ENCODE measurements around the gene RAB7B. TPM values are rescaled to one million over a fixed set of nuclear protein-coding genes. Genes with fewer than 3 reads are reported as not detected.

The RAB7B gene
- total RNA-seq, 1 experiment from 2014 or later = not detected

GRCh38 chr1:205940710-205941109 is 62.5 kb downstream of the RAB7B start:
- DNase-seq (ENCODE audit: low spot score) (no peak), ATAC-seq (no peak)
- no peaks in the 10 kb centered on the region for H3K9me3 Mint-ChIP-seq
- H3K4me1 Mint-ChIP-seq = peaks cover 27% of the 10 kb centered on the region
- POLR2A ChIA-PET = no interaction called here
- CTCF ChIA-PET = interaction anchor here (0.6 to 7.0 kb wide), 6 partner anchors 9 to 36 kb away, joined by 3 to 61 read pairs (median 4); no protein-coding TSS in a partner anchor
- TF ChIP-seq JAZF1 (CRISPR knock-in tag; IDR thresholded peaks at IDR 0.05) = no peak
- TF ChIP-seq HMGA2 (CRISPR knock-in tag; IDR thresholded peaks at IDR 0.05) = no peak
- no peak for TF ChIP-seq FOXP1 (CRISPR knock-in tag; IDR thresholded peaks at IDR 0.05; ENCODE audit: borderline replicate concordance)
- no peak for TF ChIP-seq FOXJ3 (CRISPR knock-in tag; IDR thresholded peaks at IDR 0.05; ENCODE audit: borderline replicate concordance)
- no peak for TF ChIP-seq ATF1 (CRISPR knock-in tag; IDR thresholded peaks at IDR 0.05)
- no peak for TF ChIP-seq TP53 (CRISPR knock-in tag; IDR thresholded peaks at IDR 0.05)
- no peak for TF ChIP-seq EMX1 (CRISPR knock-in tag; IDR thresholded peaks at IDR 0.05)
- TF ChIP-seq ESRRA (CRISPR knock-in tag; IDR thresholded peaks at IDR 0.05; ENCODE audit: borderline replicate concordance) = no peak
- no peak for TF ChIP-seq PRDM15 (CRISPR knock-in tag; IDR thresholded peaks at IDR 0.05)
- TF ChIP-seq SP1 (CRISPR knock-in tag; conservative IDR thresholded peaks at IDR 0.05) = no peak
- TF ChIP-seq ZNF121 (CRISPR knock-in tag; IDR thresholded peaks at IDR 0.05) = no peak
- no peak for TF ChIP-seq CREM (CRISPR knock-in tag; IDR thresholded peaks at IDR 0.05)
- no peak for TF ChIP-seq ZNF263 (CRISPR knock-in tag; IDR thresholded peaks at IDR 0.05; ENCODE audit: low read depth)
- TF ChIP-seq AFF4 (CRISPR knock-in tag; IDR thresholded peaks at IDR 0.05; ENCODE audit: borderline replicate concordance) = no peak
- TF ChIP-seq ZNF138 (CRISPR knock-in tag; conservative IDR thresholded peaks at IDR 0.05) = no peak
- no peak for TF ChIP-seq JUN (CRISPR knock-in tag; IDR thresholded peaks at IDR 0.05)
- TF ChIP-seq, protein P1, sequence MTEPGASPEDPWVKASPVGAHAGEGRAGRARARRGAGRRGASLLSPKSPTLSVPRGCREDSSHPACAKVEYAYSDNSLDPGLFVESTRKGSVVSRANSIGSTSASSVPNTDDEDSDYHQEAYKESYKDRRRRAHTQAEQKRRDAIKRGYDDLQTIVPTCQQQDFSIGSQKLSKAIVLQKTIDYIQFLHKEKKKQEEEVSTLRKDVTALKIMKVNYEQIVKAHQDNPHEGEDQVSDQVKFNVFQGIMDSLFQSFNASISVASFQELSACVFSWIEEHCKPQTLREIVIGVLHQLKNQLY (CRISPR knock-in tag; IDR thresholded peaks at IDR 0.05) = no peak
- TF ChIP-seq ARID4B (CRISPR knock-in tag; IDR thresholded peaks at IDR 0.05; ENCODE audit: borderline replicate concordance) = no peak
- TF ChIP-seq PREB (CRISPR knock-in tag; IDR thresholded peaks at IDR 0.05; ENCODE audit: borderline replicate concordance) = no peak
- no peak for TF ChIP-seq MYBL2 (CRISPR knock-in tag; IDR thresholded peaks at IDR 0.05)
- H3K4me3 Mint-ChIP-seq = no peak overlapping the region
- H3K36me3 Mint-ChIP-seq = no peaks in the 10 kb centered on the region
- no peak overlapping the region for H3K27ac Mint-ChIP-seq
- H3K27me3 Mint-ChIP-seq (ENCODE audit: low read depth) = peaks cover 4% of the 10 kb centered on the region

All from WTC11 (cell line).